Stimulated activated CD4-positive, alpha-beta T cell treated with anti-CD3 and anti-CD28 coated beads, Interleukin-4, amount 100 ng/mL, for 4 hours (primary cell): ENCODE results near the gene PAQR8.
"Not testable (repeated sequence)": the region's sequence is repeated elsewhere in the genome, so short reads cannot be mapped to it uniquely, and the experiment has no call there.

Source experiments
- DNase-seq, 2 experiments: peaks; one replicate each; pipeline ENCODE4 v3.0.0-alpha.2; 2020

PAQR8 gene

DNA sequence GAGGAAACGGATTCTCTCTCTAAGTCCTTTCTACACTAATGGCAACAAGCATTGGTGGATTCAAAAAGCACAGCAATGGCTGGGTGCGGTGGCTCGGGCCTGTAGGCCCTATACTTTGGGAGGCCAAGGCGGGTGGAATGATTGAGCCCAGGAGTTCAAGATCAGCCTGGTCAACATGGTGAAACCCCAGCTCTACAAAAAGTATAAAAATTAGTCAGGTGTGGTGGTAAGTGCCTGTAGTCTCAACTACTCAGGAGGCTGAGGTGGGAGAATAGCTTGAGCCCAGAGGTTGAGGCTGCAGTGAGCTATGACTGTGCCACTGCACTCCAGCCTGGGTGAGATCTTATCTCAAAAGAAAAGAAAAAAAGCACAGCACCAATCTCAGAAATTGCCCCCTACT is 19.3 kb downstream of the PAQR8 start:
- DNase-seq = no peak

DNA sequence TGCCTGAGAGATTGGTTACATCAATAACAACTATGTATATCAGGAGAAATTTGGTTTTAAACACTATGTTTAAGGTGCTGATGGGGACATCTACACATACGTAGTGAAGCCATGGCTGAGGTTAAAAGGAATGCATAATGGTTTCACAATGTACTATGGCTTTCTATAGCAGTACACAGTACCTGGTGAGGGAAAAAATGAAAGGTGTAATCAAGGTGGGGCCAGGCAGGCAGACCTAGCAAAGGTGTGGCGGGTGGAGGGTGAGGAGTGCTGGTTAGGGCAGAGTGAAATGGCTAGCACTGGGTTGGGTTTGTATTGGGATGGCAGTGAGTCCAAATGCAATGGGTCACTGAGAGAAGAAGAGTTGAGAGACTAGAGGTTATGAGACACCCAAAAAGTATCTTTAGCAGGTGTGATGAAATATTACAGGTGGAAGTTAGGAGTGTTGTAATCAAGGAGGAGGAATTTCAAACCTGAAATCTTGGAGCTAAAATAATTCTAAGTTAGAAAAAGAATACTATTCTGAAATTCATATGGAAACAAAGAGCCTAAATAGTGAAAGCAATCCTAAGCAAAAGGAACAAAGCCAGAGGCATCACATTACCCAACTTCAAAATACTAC is 22.3 kb downstream of the PAQR8 start:
- DNase-seq = no peak

DNA sequence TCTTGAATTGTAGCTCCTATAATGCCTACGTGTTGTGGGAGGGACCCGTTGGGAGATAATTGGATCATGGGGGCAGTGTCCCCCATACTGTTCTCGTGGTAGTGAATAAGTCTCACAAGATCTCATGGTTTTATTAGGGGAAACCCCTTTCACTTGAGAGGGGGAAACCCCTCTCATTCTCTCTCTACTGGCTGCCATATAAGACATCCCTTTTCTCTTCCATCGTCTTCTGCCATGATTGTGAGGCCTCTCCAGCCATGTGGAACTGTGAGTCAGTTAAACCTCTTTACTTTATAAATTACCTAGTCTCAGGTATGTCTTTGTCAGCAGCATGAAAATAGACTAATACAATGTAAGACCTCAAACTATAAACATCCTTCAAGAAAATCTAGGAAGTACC is 23.1 kb downstream of the PAQR8 start:
- no peak for DNase-seq

DNA sequence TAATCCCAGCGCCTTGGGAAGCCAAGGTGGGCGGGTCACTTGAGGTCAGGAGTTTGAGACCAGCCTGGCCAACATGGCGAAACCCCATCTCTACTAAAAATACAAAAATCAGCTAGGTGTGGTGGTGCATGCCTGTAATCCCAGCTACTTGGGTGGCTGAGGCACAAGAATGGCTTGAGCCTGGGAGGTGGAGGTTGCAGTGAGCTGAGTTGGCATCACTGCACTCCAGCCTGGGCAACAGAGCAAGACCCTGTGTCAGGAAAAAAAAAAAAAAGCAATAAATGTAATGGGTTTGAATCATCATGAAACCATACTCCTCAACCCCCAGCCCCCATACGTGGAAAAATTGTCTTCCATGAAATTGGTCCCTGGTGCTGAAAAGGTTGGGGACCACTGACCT is 26.2 kb downstream of the PAQR8 start:
- not testable (repeated sequence) for DNase-seq

DNA sequence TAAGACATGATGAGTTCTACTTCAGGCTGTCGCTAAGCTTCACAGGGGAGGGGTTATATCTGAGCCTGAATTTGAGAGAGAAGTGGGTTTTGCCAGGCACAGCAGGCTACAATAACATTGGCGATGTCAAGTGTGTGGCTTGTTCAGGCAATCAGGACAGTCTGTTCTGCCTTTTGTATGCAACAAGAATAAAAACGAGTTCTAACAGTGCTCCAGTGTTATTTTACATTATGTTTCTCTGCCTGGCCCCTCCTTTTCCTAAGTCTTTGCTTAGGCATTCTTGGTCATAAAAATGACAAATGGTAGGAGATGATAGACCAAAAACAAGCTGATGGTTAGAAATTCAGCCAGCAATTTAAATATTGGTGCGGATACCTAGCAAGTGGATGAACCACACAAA is 26.8 kb downstream of the PAQR8 start:
- DNase-seq = no peak

DNA sequence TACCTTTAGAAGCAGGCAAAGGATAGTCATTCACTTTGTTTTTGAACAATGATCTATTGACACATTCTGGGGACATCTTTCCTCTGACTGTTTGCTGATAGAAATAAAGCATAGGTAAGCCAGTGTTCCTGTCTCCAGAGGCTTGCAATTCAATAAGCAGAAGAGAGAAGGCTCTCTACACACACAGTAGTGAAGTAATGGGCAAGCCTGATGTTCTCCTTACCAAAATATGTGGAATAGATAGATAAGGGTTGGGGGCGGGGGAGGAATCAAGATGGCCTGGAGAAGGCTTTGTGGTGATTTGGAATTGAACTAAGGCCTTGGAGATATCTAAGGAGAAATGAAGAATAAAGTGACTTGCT is 27.3 kb downstream of the PAQR8 start:
- DNase-seq = no peak

DNA sequence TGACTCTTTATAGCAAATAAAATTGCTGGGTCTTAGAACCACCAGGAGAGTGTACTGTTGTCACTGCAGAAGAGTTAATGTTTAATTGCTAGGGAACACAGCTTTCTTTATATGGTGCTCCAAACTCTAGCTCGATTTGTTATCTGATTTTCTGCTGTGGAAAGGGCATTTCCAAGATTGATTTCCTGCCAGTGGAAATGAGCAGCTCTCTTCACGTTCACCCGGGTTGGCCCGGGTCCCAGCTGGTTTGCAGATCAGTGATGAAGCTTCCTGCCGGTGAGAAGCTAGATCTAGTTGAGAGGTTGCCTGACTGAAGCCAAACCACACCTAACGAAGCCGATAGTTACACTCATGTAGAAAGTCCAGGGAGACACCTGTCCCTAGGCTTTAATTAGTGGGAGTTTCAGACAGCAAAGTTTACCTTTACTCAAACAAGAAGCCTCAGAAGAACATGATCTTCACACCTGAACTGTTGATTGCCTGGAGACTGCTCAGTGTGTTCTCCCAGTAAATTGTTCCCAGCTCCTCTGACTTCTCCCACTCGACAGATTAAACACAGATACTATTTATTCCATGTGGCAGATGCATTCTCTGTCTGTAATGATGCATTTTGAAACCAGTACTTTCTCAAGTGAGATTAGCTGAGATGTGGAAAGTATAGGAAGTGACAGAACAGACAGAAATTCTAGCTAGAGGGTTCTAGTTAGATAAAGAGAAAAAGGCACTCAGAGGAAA is 27.8 kb downstream of the PAQR8 start:
- DNase-seq = peak in 1 of 2 experiments; percentile 41

DNA sequence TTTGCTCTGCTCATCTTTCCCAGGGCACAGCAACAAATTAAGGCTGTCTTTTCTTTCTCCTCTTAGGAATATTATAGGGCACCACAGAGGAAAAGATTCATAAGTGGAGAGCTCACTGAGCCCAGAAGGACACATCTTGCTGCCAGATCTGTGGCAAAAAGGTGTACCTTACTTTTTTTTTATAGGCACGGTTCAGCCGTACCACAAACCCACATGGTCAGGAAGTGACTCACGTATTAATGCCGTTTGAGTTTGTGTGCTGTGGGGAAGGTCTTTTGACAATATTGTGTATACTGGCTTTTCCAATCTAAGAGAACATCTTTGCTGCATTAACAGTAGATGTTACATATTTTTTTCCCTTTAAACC is 28.4 kb downstream of the PAQR8 start:
- peak in 1 of 2 experiments; percentile 56 for DNase-seq

DNA sequence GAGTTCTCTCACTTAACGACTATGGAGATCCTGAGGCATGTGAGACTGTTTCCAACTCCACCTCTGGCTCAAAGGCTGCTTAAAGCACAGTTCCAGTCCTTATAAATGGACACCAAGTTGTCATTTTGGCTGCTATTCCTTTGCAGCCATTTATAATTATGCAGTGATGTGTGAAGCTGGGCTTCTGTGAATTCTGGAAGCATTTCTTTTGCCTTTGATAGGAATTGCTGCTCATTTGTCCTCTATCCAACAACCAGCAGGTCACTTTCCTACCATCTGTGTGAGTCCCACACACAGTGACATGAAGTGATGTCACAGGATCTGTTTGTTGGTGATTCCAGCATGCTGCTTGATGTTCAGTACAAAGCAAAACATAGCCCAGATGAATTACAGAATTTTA is 29.6 kb downstream of the PAQR8 start:
- no peak for DNase-seq

DNA sequence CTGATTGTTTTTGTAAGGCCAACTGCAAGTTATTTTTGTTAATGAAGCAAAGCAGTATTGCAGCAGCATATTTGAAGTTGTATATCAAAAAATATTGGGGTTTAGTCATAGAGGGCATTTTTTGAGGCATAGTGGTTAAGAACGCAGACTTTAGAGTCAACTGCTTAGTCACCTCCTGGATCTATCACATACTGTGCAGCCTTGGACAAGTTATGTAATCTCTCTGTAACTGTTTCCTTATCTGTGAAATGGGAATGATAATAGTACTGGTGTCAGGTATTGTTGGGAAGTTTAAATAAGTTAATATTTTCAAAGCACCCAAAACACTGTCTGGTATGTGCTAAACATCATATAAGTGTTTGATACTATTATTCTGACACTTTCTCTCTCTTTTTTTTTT is 31.0 kb downstream of the PAQR8 start:
- no peak for DNase-seq

DNA sequence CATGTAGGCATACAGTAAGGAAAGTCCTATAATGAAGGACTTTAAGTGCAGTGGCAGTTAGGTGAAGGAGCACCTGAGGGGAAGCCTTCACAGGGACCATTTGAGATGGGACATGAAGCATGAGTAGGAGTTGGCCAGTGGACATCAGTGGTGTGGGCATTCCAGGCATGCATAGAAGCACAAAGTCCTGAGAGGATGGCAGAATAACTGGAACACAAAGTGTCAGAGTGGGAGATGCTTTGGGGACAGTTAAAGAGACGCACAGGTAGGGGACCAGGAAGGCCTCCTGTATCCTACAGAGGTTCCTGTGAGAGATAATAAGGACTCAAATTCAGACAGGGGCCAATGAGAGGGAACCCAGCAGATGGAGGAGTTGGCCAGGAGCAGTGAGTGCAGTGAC is 31.8 kb downstream of the PAQR8 start:
- DNase-seq = no peak

DNA sequence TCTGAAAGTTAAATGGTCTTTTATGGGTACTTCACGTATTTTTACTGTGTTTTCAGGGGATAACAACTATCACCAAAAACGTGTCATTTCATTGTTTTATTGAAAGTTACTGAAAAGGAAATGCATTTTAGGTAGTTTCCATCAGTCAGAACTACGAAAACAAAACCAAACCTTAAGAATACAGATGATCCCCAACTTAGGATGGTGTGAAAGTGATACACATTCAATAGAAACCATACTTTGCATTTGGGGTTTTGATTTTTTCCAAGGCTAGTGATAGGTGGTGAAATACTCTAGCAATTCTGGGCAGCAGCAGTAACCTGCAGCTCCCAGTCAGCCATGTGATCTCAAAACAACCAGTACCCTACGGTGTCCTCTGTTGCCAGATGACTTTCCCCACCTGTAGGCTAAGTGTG is 32.3 kb downstream of the PAQR8 start:
- no peak for DNase-seq

DNA sequence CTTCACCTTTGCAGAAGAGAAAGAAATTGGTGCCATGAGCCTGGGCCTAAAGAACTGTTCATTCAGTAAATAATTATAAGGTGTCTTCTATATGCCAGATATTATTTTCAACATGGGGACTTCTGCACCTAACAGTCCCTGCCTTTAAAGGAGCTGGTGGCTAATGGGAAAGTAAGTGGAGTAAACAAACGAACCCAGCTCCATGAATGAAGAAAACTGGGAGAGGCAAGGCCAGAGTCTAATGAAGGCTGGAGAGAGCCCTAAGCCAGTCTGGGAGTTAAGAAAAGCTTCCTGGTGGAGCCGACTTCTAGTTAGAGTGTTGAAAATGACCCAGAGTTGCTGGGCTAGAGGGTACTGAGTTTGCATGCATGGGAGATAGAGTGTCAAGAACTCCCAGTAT is 34.0 kb downstream of the PAQR8 start:
- DNase-seq = no peak

DNA sequence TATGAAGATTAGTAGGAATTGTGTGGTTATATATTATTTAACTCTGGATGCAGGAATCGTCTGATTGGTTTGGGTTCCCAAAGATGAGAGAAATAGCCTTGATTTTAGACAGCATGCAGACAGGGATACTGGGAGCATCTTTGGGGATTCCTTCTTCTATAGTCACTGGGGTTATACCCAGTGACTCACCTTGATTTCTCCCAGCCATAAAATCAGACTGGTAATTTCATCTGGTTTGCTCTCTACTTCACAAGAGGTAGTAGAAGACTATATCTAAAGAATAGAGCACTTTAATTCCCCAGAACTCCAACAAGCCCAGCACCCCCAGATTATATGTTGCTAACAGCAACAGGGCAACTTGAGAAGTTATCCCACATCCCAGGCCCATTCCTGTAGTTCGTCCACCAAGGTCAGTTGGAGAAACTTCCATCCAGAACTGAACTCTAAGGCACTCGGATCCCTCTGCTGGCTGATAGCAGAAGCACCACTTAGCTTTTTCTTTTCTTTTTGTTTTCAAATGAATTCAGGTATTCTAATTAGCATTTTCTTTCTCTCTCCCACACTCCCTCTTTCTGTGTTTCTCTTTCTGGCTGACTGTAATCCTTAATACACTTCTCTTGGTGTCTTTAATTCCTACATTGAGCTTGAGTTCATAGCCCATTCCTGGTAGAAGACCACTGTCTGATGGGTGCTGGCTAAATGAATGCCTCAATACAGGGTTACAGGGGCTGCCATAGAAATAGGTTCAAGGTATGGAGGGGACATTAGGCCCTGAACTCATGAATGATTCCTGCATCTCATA is 37.8 kb downstream of the PAQR8 start:
- DNase-seq = no peak

DNA sequence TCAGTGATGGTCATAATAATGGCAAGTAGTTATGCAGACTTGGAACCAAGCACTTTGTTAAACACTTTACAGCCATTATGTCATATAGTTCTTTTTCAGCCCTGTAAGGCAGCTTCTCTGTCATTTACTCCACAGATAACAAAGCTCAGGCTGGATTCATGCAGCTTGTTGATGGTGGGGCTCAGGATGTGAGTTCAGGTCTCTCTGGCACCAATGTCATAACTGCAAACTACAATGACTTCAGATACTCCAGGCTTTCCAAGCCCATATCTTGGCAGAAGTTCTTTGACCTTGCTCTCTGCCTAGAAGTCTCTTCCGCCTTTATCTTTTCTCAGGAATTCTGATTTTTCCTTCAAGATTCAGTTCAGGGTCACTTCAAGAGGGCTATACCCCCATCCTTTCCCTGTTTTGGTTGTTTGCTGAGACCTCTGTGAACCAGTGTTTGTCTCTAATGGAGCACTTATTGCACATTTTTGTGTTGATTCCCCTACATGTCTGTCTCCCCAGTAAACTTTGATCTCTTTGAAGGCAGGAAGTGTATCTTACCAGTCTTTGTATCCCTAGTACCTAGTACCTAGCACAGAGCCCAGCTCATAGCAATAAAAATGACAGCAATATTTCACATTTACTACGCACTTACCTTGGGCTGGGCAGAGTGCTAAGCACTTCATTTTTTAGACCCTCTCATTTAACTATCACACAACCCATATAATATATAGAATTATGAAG is 38.5 kb downstream of the PAQR8 start:
- no peak for DNase-seq

DNA sequence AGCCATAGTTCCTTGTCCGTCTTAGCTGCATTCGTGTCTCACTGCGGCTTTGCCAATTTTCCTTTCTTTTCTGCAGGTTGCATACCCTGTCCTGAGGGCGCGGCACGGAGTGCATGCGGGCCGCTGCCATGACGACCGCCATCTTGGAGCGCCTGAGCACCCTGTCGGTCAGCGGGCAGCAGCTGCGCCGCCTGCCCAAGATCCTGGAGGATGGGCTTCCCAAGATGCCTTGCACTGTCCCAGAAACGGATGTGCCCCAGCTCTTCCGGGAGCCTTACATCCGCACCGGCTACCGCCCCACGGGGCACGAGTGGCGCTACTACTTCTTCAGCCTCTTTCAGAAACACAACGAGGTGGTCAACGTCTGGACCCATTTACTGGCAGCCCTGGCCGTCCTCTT is 41.1 kb downstream of the PAQR8 start:
- no peak for DNase-seq

DNA sequence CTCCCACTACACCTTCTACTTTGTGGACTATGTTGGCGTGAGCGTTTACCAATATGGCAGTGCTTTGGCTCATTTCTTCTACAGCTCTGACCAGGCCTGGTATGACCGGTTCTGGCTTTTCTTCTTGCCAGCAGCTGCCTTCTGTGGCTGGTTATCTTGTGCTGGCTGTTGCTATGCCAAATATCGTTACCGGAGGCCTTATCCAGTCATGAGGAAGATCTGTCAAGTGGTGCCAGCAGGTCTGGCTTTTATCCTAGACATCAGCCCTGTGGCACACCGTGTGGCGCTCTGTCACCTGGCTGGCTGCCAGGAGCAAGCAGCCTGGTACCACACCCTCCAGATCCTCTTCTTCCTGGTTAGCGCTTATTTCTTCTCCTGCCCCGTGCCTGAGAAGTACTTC is 41.7 kb downstream of the PAQR8 start:
- DNase-seq = no peak

DNA sequence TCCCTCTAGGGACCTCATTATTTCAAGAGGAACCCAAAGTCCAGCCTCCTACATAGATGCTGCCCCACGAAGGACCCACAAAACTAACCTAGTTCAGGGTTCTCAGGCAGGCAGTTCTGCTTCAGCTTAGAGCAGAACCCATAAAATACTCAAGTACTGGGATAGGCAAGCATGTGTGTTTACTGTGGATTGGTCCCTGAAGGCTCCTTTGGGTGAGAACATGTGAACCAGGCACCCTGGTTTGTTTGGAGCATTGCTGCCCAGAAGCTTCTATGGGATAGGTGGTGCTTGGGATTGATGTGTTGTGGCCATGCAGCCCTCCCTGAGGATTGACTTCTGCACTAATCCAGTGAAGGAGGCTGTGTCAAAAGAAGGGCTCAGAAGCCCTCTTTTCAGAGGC is 43.3 kb downstream of the PAQR8 start:
- no peak for DNase-seq

DNA sequence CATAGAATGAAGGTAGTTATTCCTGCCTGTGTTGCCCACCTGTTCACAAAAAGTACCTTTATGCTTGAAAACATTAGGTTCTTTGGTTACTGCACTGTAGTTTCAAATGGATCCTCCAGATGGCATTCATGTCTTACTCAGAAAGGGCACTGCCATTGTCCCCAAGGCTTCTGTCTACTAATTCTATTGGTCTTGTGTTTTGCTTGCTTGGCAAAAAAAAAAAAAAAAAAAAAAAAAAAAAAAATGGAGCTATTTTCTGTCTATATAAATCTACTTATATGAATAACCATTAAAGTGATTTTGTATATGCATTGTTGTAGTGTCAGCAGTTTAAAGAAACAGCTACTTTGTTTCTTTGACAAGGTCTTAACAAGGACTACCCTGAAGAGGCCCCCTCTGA is 45.5 kb downstream of the PAQR8 start:
- no peak for DNase-seq

DNA sequence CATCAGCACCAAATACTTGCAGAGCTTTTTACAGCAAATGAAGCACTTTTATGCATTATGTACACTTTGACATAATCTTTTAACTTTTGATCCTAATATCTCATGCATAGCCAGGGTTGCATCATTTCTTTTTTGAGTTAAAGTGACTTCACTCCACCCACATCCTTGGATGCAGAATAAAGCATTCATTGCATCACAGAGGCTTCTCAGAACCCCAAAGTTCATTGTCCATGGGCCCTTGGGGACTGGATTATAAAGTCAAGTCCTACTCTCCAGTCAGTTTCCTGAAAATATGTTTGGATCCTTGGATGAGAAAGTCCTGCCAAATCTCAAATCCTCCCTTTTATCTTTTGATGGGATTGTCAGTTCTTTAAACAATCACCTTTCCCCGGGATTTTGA is 47.5 kb downstream of the PAQR8 start:
- no peak for DNase-seq

DNA sequence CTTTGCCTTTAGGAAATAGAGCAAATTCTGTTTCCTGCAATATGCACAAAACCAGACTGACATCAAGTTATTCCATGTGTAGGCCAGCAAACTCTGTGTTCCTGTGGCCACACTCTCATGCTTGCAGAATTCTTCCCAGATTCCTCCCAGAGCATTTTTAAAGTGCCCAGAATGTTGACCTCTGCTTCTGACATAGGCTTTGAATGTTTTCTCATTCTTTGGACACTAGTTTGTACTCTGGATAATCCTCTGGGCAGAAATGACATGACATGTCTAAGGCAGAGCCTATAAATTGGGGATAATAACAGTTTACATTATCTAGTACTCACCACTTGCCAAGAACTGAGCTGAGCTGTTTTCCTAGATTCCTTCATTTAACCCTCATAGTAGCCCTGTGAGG is 49.0 kb downstream of the PAQR8 start:
- no peak for DNase-seq

DNA sequence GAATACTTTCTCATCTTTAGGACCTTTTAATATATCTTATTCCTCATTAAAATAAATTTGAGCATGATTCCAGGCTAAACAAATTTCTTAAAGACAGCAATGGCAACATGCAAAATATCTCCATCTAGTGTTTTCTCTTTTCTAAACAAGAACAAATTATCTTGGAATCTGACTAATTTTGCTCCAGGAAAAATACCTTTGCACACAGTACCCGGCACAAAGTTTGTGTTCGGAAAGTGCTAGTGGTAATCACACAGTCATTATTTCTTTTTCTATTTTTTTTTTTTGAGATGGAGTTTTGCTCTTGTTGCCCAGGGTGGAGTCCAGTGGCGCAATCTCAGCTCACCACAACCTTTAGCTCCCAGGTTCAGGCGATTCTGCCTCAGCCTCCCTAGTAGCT is 50.0 kb downstream of the PAQR8 start:
- DNase-seq = no peak

DNA sequence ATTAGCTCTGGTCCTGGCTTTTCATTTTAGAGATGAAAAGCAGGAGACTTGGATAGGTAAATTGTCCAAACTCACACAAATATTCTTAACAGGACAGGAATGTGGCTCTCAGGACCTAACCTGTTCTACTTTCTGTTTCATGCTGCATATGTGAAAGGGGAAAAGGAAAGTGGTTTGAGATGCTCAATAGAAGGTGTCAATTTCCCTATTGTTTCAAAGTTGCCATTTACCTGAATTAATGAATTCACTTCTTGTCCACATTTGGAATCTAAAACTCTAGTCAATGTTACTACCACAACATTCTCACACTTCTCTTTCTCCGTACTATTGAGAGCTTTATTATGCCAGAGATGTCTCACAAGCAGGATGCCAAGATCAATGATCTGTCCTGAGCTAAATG is 53.4 kb downstream of the PAQR8 start:
- DNase-seq = no peak
